Peyer's patch (tissue), 4 donors: Measurements from ENCODE around the gene UTP15. TPM values are rescaled to one million over a fixed set of nuclear protein-coding genes. Genes with fewer than 3 reads are reported as not detected.
A peak's percentile ranks its signal among the peaks of the same experiment; 100 is the strongest.

Source experiments
- DNase-seq, 3 donors: peaks; one replicate each; pipeline ENCODE4 v3.0.0-alpha.2; 2017 to 2019
- H3K27ac ChIP-seq, 4 donors: fragments of 200-600 bp; sonication (generic); one replicate each; pipeline ENCODE4 v1.5.1; 2016 to 2019
- H3K27me3 ChIP-seq, 2 donors: fragments of 200-600 bp; sonication (generic); one replicate each; pipeline ENCODE4 v1.5.1; 2019
- H3K36me3 ChIP-seq, 3 donors: fragments of 200-600 bp; sonication (generic); one replicate each; pipeline ENCODE4 v1.5.1; 2016 to 2019
- H3K4me1 ChIP-seq, 4 donors: fragments of 200-600 bp; sonication (generic); one replicate each; pipeline ENCODE4 v1.5.1; 2016 to 2019
- H3K4me3 ChIP-seq, 4 donors: fragments of 200-600 bp; sonication (generic); 1 replicate in 3 of 4; 2 replicates in 1 of 4; pipeline ENCODE4 v1.5.1; 2016 to 2019; ENCODE audit warnings: mild to moderate bottlenecking in 1 of 4
- H3K9me3 ChIP-seq, 4 donors: fragments of 200-600 bp; sonication (generic); one replicate each; pipeline ENCODE4 v1.5.1; 2016 to 2019; ENCODE audit warnings: mild to moderate bottlenecking in 1 of 4
- CTCF ChIP-seq, 6 experiments: fragments of 450-650 bp in 4 of 6; fragments of 200-600 bp in 2 of 6; sonication (generic) in 1 of 6; IDR thresholded peaks; one replicate each; pipeline ENCODE4 v1.5.1; 2017 to 2019; ENCODE audit warnings: antibody characterized with exemption in 6 of 6, mild to moderate bottlenecking in 3 of 6, moderate library complexity in 1 of 6
- POLR2A ChIP-seq, 2 donors: fragments of 450-650 bp; IDR thresholded peaks; one replicate each; pipeline ENCODE4 v1.5.1; 2017; ENCODE audit warnings: antibody characterized with exemption in 2 of 2, mild to moderate bottlenecking in 2 of 2, moderate library complexity in 2 of 2
- total RNA-seq, 4 donors: library from RNA; depleted of rRNA; stranded (reverse); fragments of >200 nt; gene quantifications; one replicate each; pipeline ENCODE4 v1.1.0, GENCODE V29; 2016

The UTP15 gene
- total RNA-seq, 4 donors from 2014 or later = 10.3 to 21.7 (median 18.9) TPM

GRCh38 chr5:73615947-73616346, 50.4 kb downstream of the UTP15 start:
- peaks cover 0 to 5% (median 0%) of the 10 kb centered on the region in 4 donors for H3K4me1 ChIP-seq
- H3K27ac ChIP-seq = no peak overlapping the region
- no peaks in the 10 kb centered on the region for H3K9me3 ChIP-seq
- no peak for DNase-seq
- TF ChIP-seq POLR2A (IDR thresholded peaks at IDR 0.05) (no peak), CTCF (IDR thresholded peaks at IDR 0.05) (no peak)
- no peak overlapping the region for H3K4me3 ChIP-seq
- H3K36me3 ChIP-seq = no peaks in the 10 kb centered on the region
- no peaks in the 10 kb centered on the region for H3K27me3 ChIP-seq

- Histone ChIP-seq H3K27me3 (no peaks in the 10 kb centered on the region), H3K27ac (peak overlapping the region in 2 of 4 donors; percentile 4 to 36), H3K4me1 (peaks cover 0 to 2% (median 0%) of the 10 kb centered on the region in 4 donors), H3K9me3 (no peaks in the 10 kb centered on the region), H3K36me3 (no peaks in the 10 kb centered on the region), H3K4me3 (no peak overlapping the region)
- TF ChIP-seq CTCF (IDR thresholded peaks at IDR 0.05) (no peak), POLR2A (IDR thresholded peaks at IDR 0.05) (no peak)
- DNase-seq = no peak
These were observed 52.2 kb downstream of the UTP15 start for GRCh38 chr5:73617510-73618279.

- DNase-seq = no peak
- no peaks in the 10 kb centered on the region for H3K36me3 ChIP-seq
- TF ChIP-seq POLR2A (IDR thresholded peaks at IDR 0.05) (no peak), CTCF (IDR thresholded peaks at IDR 0.05) (no peak)
- peaks cover 0 to under 1% (median 0%) of the 10 kb centered on the region in 4 donors for H3K4me1 ChIP-seq
- no peak overlapping the region for H3K4me3 ChIP-seq
- no peak overlapping the region for H3K27ac ChIP-seq
- no peaks in the 10 kb centered on the region for H3K27me3 ChIP-seq
- H3K9me3 ChIP-seq = no peaks in the 10 kb centered on the region
These were observed 54.2 kb downstream of the UTP15 start for GRCh38 chr5:73619606-73620333.

GRCh38 chr5:73620334-73620687, 54.8 kb downstream of the UTP15 start:
- Histone ChIP-seq H3K9me3 (no peaks in the 10 kb centered on the region), H3K27ac (no peak overlapping the region), H3K27me3 (no peaks in the 10 kb centered on the region), H3K4me1 (peaks cover 0 to 6% (median 0%) of the 10 kb centered on the region in 4 donors), H3K36me3 (no peaks in the 10 kb centered on the region), H3K4me3 (no peak overlapping the region)
- DNase-seq = no peak
- TF ChIP-seq CTCF (IDR thresholded peaks at IDR 0.05) (no peak), POLR2A (IDR thresholded peaks at IDR 0.05) (no peak)

GRCh38 chr5:73623060-73623459, 57.5 kb downstream of the UTP15 start:
- TF ChIP-seq POLR2A (IDR thresholded peaks at IDR 0.05) (no peak), CTCF (IDR thresholded peaks at IDR 0.05) (no peak)
- H3K4me3 ChIP-seq = no peak overlapping the region
- H3K4me1 ChIP-seq = peaks cover 0 to 23% (median 3%) of the 10 kb centered on the region in 4 donors
- no peaks in the 10 kb centered on the region for H3K36me3 ChIP-seq
- no peaks in the 10 kb centered on the region for H3K27me3 ChIP-seq
- H3K9me3 ChIP-seq = no peaks in the 10 kb centered on the region
- H3K27ac ChIP-seq = no peak overlapping the region
- DNase-seq = no peak
